ENCODE results near the gene PKN3.

The PKN3 gene

GRCh38 chr9:128716581-128717254 is 14.4 kb downstream of the PKN3 start:
- no peak for DNase-seq (ENCODE audit: low read depth)

DNA sequence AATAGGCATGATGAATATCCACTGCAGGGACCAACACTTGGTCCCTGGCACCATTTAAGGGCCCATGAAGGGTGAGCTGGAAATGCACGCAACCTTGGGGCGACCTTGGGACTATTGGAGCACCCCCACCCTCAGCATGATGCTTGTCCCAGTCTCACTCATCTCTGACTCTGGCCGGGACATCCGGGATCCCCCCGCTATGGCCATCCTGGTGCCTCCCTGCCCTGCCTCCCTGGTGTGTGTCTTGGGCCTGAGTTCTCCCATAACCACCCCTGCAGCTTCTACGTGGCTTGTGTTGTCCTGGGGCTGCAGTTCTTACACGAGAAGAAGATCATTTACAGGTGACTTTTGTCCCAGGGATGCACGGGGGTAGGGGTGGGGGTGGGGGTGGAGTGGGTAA is 15.7 kb downstream of the PKN3 start:
- DNase-seq (ENCODE audit: low read depth): no peak

GRCh38 chr9:128718475-128718874 is 16.2 kb downstream of the PKN3 start:
- DNase-seq (ENCODE audit: low read depth): no peak

DNA sequence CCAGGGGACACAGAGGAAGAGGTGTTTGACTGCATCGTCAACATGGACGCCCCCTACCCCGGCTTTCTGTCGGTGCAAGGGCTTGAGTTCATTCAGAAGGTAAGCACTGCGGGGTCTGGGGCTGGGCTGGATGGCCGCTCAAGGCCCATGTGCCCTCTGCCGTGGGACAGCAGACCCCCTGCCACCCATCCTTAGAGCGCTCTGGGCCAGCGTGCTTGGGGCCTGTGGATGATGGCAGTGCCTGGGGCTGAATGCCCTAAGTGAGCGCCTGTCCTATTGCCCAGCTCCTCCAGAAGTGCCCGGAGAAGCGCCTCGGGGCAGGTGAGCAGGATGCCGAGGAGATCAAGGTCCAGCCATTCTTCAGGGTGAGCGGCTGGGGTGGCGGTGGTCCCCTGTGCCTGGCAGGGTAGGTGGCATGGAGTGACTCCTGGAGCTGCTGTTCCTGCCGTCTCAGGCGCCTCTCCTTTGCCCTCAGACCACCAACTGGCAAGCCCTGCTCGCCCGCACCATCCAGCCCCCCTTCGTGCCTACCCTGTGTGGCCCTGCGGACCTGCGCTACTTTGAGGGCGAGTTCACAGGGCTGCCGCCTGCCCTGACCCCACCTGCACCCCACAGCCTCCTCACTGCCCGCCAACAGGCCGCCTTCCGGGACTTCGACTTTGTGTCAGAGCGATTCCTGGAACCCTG is 17.8 kb downstream of the PKN3 start:
- DNase-seq (ENCODE audit: low read depth): no peak

- DNase-seq (ENCODE audit: low read depth): no peak
Measured at GRCh38 chr9:128720841-128721486, 18.7 kb downstream of the PKN3 start.

GRCh38 chr9:128721487-128722010 is 19.2 kb downstream of the PKN3 start:
- DNase-seq (ENCODE audit: low read depth): no peak

DNA sequence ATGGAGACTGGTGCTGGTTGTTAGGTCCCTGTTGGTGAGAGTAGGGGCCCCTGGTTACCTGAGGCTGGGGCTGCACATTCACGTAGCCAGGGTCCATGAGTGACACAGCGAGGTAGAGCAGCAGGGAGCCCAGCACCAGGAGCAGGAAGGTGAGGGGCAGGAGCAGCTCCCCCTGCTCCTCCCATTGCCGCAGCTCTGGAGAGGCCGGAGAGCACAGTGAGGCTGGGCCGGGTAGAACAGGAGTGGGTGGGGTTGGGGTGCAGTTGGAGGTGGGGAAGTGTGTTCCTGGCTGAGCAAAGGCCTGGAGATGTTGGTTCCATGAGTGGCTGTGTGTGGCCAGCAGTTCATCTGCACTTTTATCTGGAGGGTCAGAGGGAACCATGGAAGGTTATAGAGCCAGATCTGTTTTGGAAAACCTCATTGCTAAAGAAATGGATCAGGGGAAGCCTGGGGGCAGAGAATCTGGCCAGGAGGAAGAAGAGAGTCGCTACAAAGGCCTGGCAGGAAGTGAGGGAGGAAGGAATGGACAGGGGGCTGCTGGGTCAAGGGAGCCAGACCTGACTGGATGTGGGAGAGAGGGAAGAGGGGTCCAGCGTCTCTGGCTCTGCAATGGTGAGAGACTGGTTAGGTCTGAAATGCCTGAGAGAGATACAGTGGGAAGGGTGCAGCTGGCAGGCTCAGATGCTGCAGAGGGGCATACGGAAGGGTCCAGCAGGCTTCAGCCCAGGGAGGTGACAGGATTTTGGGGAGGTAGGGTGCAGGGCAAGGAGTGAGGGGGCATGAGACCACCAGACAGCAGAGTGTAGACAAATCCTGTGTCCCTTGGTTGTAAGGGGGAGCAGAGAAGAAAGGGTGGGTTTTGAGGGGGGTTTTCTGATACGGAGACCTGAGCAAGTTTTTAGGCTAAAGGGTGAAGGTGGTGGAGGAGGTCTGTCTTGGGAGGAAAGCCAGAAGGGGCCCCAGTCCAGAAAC is 20.4 kb downstream of the PKN3 start:
- no peak for DNase-seq (ENCODE audit: low read depth)

DNA sequence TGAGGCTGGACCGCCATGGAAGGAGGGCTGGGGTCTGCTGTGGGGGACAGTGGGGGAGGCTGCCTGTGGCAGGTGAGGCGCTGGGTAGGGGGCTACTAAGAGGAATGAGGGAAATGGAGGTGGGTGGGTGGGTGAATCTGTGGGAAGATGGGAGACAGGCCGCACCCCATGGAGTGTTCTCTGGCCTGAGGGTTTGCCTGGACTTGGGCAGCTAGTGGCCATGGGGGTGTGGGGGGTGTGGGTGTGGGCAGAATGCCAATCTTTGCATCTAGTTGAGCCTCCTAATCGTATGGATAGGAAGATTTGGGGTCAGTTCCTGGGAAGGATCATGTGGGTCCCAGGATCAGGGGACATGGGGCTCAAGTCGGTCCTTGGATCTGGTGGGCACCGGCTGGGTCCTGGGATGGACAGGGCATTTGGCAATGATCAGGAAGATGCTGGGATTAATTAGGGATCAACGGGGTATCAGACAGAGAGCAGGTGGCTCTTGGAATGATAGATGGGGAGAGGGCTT is 21.1 kb downstream of the PKN3 start:
- no peak for DNase-seq (ENCODE audit: low read depth)

DNA sequence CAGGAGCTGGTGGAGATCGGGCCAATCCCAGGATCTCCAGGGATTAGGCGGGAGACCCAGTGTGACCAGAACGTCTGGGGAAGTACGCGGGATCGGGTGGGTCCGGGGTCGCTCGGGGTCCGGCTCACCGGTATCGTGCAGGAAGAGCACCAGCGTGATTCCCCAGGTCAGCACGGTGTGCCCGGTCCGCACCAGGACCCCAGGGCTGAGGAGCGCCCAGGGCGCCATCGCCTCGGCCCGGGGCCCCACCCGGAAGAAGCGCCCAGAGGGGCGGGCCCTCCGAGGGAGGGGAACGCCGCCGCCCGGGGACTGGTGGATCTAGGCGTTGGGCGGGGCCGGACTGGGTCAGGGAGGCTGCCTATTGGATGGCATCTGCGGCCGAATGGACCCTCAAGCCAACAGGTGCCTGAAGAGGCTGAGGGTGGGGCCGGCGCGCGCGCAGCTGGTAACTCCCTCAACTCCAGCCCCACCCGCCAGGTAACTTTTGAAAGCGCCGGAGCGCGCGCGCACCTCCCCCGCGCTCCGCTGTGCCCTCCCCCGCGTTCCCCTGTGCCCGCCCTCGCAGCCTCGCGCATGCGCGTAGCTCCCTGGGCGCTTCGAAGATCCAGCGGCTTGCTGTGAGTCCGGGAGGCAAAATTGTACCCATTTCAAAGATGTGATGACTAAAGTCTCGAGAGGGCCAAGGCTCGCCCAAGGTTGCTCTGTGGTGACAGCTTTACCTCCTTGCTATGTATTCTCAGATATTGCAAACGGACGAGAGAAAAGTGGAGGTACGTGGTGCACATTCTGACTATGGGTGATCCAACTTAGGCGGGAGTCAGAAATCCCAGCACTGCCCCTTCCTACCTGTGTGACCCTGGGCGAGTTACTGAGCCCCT is 21.8 kb downstream of the PKN3 start, which contains the start of gene ZDHHC12:
Gene ZDHHC12, minus strand, starts transcription at position 262 of the 878 bp plus-strand sequence. Its CDS starts 34 bp downstream, at position 228.
- DNase-seq (ENCODE audit: low read depth): peak; percentile 98

DNA sequence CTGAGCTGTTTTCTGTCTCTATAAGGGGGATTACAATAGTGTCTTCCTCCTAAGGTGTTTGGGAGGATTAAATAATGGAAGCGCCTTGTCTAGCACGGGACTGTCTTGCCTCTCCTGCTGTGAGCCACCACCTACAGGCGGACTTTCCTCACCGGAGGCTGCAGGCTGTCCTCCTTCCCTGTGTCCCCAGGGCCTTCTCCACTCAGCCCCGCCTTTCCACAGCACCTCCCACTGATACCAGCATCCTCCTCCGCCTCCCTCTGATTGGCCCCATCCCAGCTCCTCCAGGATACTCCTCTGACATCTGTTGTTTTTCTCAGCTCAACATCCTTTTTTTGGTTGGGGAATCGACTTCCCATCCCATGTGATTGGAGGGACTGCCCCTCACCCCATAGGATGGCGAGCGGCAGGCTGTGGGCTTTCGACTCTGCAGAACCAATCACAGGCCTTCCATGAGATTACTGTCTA is 22.5 kb downstream of the PKN3 start:
- DNase-seq (ENCODE audit: low read depth): no peak

DNA sequence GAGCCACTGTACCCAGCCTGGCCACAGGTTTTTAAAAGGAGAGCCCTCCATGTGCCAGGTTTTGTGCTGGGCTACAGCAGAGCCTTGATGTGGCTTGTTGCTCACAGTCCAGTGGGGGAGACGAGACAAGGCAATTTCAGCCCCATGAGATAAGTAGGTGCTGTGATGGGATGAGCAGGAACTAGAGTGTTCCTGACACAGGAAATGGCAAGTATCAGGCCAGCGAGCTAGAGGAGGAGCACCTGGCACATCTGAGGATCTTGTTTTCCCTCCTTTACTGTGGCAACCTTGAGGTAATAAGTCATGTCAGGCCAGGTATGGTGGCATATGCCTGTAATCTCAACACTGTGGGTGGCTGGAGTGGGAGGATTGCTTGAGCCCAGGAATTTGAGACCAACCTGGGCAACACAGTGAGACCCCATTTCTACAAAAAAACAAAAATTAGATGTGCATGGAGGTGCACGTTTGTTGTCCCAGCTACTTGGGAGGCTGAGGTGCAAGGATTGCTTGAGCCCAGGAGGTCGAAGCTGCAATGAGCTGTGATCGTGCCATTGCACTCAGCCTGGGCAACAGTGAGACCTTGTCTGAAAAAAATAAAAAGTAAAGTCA is 25.4 kb downstream of the PKN3 start:
- no peak for DNase-seq (ENCODE audit: low read depth)

DNA sequence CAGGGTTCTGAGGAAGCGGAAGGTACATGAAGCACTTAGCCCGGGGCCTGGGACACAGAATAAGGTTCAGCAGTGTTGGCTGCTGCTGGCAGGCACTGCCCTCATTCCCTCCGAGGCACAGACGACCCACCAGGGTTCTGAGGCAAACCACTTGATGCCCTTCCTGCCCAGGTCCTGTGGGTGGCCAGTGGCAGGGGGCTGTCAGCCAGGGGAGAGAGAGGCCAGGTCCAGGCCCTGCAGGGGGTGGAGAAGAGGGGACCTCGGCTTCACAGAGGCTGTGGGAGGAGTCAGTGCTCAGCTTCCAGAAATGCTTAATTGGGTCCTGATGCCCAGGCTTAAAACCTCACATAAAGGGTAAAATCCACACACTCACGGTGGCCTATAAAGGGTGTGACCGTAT is 26.0 kb downstream of the PKN3 start:
- no peak for DNase-seq (ENCODE audit: low read depth)

DNA sequence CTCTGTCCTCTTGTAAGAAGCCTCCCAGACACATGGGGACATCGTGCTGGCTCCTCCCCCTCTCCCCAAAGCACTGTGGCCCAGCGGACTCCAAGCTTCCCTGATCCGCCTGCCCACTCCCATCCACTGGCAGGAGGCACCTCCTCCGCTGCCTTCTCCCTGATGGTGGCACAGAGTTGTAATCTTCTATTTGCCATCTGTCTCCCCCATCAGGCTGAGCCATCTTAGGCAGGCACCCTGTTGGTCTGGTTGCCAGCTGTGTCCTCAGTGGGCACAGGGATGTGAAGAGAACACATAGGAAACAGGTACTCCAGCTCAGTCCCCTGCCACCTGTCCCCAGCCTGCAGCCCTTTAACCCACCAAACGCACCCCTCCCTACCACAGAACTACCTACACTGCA is 27.0 kb downstream of the PKN3 start:
- DNase-seq (ENCODE audit: low read depth): no peak

DNA sequence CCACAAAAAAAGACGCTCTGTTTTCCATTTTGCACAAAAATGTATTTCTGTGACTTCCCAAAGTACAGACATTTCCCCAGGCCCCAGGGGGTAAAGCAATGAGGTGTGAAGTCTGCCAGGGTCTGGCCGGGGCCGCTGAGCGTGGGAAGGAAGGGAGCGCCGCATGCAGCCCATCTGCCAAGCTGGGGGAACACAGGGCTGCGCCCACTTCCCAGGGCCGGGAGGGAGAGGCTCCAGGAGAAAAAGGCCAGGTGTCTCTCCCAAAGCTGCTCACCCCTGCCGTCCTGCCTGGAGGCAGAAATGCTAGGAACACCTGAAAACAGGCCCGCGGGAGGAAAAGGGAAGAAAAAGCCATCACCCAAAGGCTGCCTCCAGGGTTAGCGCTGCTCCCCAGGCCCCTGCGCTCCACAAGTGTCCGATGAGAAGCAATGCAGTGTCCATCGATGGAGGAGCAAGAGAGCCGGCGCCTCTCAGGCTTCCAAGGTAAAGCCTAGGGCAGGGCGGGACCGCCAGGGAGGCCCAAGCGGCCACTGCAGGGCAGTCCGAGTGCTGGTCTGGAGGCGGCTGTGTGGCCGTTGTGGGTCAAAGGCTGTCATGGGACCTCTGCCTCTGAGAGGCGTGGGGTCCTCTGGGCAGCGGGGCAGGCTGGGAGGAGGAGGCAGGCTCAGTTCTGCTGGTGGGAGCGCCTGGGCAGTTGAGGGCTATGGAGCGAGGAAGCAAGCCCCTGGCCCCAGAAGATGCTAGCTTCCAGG is 27.6 kb downstream of the PKN3 start:
- DNase-seq (ENCODE audit: low read depth): no peak

GRCh38 chr9:128731093-128731492 is 28.8 kb downstream of the PKN3 start:
- no peak for DNase-seq (ENCODE audit: low read depth)

DNA sequence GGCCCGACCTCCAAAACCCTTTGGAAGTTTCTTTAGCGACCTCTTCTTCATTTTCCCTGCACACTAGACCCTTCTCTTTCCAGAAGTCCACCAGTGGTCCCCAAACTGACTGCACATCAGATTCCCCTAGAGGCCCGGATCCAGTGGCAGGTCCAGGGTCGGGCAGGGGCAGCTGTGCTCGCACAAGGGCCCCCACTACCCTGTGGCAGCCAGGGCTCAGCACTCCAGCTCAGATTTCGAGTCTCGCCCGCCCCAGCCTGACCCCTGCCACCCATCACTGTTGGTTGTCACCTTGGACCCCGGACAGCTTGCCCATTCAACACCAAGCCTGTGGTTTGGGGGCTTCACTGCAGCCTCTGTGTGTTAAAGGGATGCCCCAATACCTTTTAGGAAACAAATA is 29.4 kb downstream of the PKN3 start:
- no peak for DNase-seq (ENCODE audit: low read depth)

DNA sequence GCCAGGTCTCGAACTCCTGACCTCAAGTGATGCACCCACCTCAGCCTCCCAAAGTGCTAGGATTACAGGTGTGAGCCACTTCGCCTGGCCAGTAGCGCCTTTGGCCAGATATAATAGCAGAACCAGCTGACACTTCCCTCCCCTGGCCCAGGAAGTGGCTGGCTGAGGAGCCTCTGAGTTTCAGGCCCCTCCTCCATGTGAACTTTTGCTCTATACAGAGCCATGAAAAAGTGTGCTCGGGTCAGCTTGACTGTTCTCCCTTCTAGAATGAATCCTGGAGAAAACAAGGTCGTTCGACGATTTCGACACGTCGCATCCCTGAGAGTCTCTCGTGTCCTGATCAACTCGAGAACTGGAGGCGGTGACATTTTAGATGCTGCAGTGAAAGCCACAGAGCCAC is 30.3 kb downstream of the PKN3 start:
- no peak for DNase-seq (ENCODE audit: low read depth)

DNA sequence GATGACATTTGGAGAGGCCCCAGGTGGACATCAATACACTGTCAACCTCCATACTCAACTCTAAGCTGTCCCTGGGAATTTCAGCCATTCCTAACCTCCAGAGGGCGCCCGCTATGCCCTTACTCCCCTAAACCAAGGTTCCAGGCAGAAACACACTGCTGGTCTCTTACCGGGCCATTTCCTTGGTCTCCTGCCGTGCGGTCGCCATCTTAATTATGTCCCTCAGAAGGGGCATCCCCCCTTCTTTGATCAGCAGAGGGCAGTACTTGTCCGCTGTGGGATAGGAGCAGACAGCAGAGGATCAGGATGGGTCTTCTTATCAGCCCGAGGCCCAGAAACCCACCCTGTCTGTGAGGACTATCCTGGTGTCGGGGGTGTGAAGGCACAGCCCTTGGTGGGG is 31.0 kb downstream of the PKN3 start:
- DNase-seq (ENCODE audit: low read depth): no peak

GRCh38 chr9:128735373-128735772 is 33.1 kb downstream of the PKN3 start:
- no peak for DNase-seq (ENCODE audit: low read depth)

Data from stimulated activated CD8-positive, alpha-beta memory T cell treated with anti-CD3 and anti-CD28 coated beads, Interleukin-12 subunit alpha, Interleukin-12 subunit beta, amount 100 ng/mL, for 4 hours (primary cell).